Upper lobe of left lung (tissue), 4 donors: ENCODE measurements around the gene UBXN2A.

Experiments used
- CTCF ChIP-seq, 6 experiments: fragments of 450-650 bp in 4 of 6; fragments of 200-600 bp in 2 of 6; sonication (generic) in 2 of 6; IDR thresholded peaks; one replicate each; pipeline ENCODE4 v1.5.1; 2016 to 2019; ENCODE audit warnings: antibody characterized with exemption in 6 of 6
- EP300 ChIP-seq, 4 donors: sonication (generic); formaldehyde crosslinking; IDR thresholded peaks; one replicate each; pipeline ENCODE4 v1.5.1; 2017; ENCODE audit warnings: antibody characterized with exemption in 4 of 4, control low read depth in 2 of 4
- POLR2A ChIP-seq, 4 donors: fragments of 450-650 bp; IDR thresholded peaks; one replicate each; pipeline ENCODE4 v1.5.1; 2016 to 2017; ENCODE audit warnings: antibody characterized with exemption in 4 of 4, mild to moderate bottlenecking in 2 of 4
- POLR2AphosphoS5 ChIP-seq, 2 donors: sonication (generic); formaldehyde crosslinking; IDR thresholded peaks; one replicate each; pipeline ENCODE4 v1.5.1; 2017; ENCODE audit warnings: antibody characterized with exemption in 2 of 2

GRCh38 chr2:23916727-23917405 is 23.4 kb upstream of the UBXN2A start:
- no peak for TF ChIP-seq CTCF (IDR thresholded peaks at IDR 0.05)
- TF ChIP-seq POLR2AphosphoS5 (IDR thresholded peaks at IDR 0.05) = no peak
- TF ChIP-seq POLR2A (IDR thresholded peaks at IDR 0.05) = no peak
- TF ChIP-seq EP300 (IDR thresholded peaks at IDR 0.05) = no peak
